GM12873 (cell line): ENCODE results near the gene TMEM213.

Source experiments
- TF ChIP-seq, protein P1 (sequence below): IDR thresholded peaks from 2 replicates; pipeline ENCODE4 v1.5.1; 2012; ENCODE audit warnings: low read depth, mild to moderate bottlenecking, moderate library complexity, low read length, control low read depth; ENCODE audit not compliant: insufficient read depth; ENCODE audit errors: missing control alignments

TMEM213 gene

DNA sequence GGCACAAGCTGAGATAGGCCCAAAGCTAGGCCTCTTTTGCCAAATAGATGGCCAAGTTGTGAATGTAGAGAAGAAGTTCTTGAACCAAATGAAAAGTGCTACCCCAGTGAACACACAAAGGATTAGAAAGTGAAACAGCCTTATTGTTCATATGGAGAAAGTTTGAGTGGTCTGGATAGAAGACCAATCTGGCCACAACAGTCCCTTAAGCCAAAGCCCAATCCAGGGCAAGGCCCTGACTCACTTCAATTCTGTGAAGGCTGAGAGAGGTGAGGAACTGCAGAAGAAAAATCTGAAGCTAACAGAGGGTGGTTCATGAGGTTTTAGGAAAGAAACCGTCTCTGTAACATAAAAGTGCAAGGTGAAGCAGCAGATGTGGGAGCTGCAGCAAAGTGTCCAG, 18.9 kb downstream of the TMEM213 start:
- TF ChIP-seq, protein P1, sequence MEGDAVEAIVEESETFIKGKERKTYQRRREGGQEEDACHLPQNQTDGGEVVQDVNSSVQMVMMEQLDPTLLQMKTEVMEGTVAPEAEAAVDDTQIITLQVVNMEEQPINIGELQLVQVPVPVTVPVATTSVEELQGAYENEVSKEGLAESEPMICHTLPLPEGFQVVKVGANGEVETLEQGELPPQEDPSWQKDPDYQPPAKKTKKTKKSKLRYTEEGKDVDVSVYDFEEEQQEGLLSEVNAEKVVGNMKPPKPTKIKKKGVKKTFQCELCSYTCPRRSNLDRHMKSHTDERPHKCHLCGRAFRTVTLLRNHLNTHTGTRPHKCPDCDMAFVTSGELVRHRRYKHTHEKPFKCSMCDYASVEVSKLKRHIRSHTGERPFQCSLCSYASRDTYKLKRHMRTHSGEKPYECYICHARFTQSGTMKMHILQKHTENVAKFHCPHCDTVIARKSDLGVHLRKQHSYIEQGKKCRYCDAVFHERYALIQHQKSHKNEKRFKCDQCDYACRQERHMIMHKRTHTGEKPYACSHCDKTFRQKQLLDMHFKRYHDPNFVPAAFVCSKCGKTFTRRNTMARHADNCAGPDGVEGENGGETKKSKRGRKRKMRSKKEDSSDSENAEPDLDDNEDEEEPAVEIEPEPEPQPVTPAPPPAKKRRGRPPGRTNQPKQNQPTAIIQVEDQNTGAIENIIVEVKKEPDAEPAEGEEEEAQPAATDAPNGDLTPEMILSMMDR: no peak

DNA sequence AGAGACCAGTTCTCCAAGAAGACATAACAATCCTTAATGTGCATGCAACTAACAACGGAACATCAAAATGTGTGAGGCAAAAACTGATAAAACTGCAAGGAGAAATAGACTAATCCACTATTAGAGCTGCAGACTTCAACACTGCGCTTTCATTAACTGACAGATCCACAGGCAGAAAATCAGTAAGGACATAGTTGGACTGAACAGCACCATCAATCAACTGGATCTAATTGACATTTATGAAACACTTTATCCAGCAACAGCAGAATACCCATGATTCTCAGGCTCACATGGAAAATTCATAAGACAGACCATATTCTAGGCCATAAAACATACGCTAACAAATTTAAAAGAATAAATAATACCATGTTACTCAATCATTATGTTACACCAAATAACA, 21.8 kb downstream of the TMEM213 start:
- TF ChIP-seq, protein P1: no peak

- TF ChIP-seq, protein P1: no peak
These were observed 24.1 kb downstream of the TMEM213 start for GRCh38 chr7:138821912-138822311.

DNA sequence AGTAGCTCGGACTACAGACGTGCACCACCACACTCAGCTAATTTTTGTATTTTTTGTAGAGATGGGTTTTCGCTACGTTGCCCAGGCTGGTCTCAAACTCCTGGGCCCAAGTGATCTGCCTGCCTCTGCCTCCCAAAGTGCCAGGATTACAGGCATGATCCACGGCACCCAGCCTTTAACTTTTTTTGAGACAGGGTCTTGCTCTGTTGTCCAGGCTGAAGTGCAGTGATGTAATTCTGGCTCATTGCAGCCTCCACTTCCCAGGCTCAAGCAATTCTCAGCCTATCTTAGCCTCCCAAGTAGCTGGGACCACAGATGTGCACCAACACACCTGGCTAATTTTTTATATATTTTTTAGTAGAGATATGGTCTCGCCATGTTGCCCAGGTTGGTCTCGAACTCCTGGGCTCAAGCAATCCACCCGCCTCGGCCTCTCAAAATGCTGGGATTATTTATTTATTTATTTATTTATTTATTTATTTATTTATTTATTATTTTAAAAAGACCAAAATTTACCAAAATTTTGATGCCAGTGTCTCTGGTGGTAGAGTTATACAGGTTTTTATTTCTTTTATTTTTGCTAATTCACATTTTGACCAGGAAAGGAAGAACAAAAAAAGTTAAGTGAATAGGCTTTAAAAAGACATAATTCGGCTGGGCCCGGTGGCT, 25.2 kb downstream of the TMEM213 start:
- TF ChIP-seq, protein P1: no peak

- TF ChIP-seq, protein P1: no peak
These were observed 27.4 kb downstream of the TMEM213 start for GRCh38 chr7:138825049-138825721.

- TF ChIP-seq, protein P1: no peak
These were observed 30.5 kb downstream of the TMEM213 start for GRCh38 chr7:138828302-138828701.

DNA sequence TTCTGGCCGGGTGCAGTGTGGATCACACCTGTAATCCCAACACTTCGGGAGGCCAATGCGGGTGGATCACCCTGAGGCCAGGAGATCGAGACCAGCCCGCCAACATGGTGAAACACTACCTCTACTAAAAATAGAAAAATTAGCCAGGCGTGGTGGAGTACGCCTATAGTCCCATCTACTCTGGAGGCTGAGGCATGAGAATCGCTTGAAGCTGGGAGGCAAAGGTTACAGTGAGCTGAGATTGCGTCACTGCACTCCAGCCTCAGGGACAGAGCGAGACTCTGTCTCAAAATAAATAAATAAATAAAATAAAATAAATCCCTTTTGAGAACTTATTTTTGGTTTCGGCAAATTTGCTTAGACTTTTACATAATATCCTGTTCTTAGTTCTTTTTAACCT, 31.5 kb downstream of the TMEM213 start:
- TF ChIP-seq, protein P1: no peak
